CD4-positive, alpha-beta T cell (primary cell): Measurements from ENCODE around the gene KDSR. TPM values are rescaled to one million over a fixed set of nuclear protein-coding genes. Genes with fewer than 3 reads are reported as not detected.
A peak's percentile ranks its signal among the peaks of the same experiment; 100 is the strongest.

ENCODE experiments used
- ATAC-seq: fragments of 200-7000 bp; cut with Tn5 transposase; one replicate; pipeline ENCODE4 v1.10.0; 2022; ENCODE audit warnings: mild to moderate bottlenecking; ENCODE audit not compliant: poor library complexity
- CTCF ChIA-PET: fragments of 350-600 bp; sonication (Branson Sonifier 250); formaldehyde crosslinking; loops from one replicate; lab custom pipeline; 2021; ENCODE audit warnings: antibody characterized with exemption, inconsistent platforms; lab: Charles Lee
- POLR2A ChIA-PET: fragments of 350-600 bp; sonication (Branson Sonifier 250); formaldehyde crosslinking; loops from one replicate; lab custom pipeline; 2021; ENCODE audit warnings: antibody characterized with exemption, inconsistent platforms; lab: Charles Lee
- DNase-seq, 14 experiments: peaks; one replicate each; pipeline ENCODE4 v3.0.0-alpha.2; 2013 to 2020; ENCODE audit warnings: mixed read lengths in 2 of 14
- H3K27ac ChIP-seq, 2 donors: one replicate each; pipeline versions ENCODE4 v1.5.1 to v1.7.0; 2013; ENCODE audit warnings: low read length in 2 of 2, low read depth in 1 of 2, mild to moderate bottlenecking in 1 of 2
- H3K27me3 ChIP-seq, 2 experiments: 1 replicate in 1 of 2; 2 replicates in 1 of 2; pipeline versions ENCODE4 v1.6.1 to v1.7.0; 2013; ENCODE audit warnings: low read length in 2 of 2, control low read depth in 1 of 2, mild to moderate bottlenecking in 1 of 2, moderate library complexity in 1 of 2; ENCODE audit not compliant: insufficient read depth in 2 of 2, control insufficient read depth in 1 of 2
- H3K36me3 ChIP-seq: one replicate; pipeline ENCODE4 v1.6.1; 2013; ENCODE audit warnings: low read length, control low read depth; ENCODE audit not compliant: insufficient read depth
- H3K4me1 ChIP-seq: one replicate; pipeline ENCODE4 v1.6.1; 2013; ENCODE audit warnings: low read length, control low read depth; ENCODE audit not compliant: insufficient read depth
- H3K4me3 ChIP-seq: one replicate; pipeline ENCODE4 v1.5.1; 2013; ENCODE audit warnings: mild to moderate bottlenecking, low read length, moderate library complexity
- H3K9me3 ChIP-seq, 2 experiments: 1 replicate in 1 of 2; 2 replicates in 1 of 2; pipeline versions ENCODE4 v1.6.1 to v1.7.0; 2013; ENCODE audit warnings: low read length in 2 of 2, mild to moderate bottlenecking in 2 of 2, control low read depth in 1 of 2, moderate library complexity in 1 of 2; ENCODE audit not compliant: control insufficient read depth in 1 of 2, insufficient read depth in 1 of 2
- H3K27ac Mint-ChIP-seq: one replicate; pipeline ENCODE4 v1.8.0; 2020; ENCODE audit warnings: mixed read lengths
- H3K27me3 Mint-ChIP-seq: one replicate; pipeline ENCODE4 v1.8.0; 2021; ENCODE audit warnings: mixed read lengths
- H3K36me3 Mint-ChIP-seq: one replicate; pipeline ENCODE4 v1.8.0; 2021; ENCODE audit warnings: low read depth, mixed read lengths
- H3K4me1 Mint-ChIP-seq: one replicate; pipeline ENCODE4 v1.8.0; 2021; ENCODE audit warnings: low read depth, mixed read lengths
- H3K4me3 Mint-ChIP-seq: one replicate; pipeline ENCODE4 v1.8.0; 2020; ENCODE audit warnings: mild to moderate bottlenecking, mixed read lengths
- H3K9me3 Mint-ChIP-seq: one replicate; pipeline ENCODE4 v1.8.0; 2020; ENCODE audit warnings: mixed read lengths
- CTCF ChIP-seq: fragments of 200-600 bp; IDR thresholded peaks from one replicate; pipeline ENCODE4 v1.8.0; 2022; ENCODE audit warnings: antibody characterized with exemption, mild to moderate bottlenecking
- intact Hi-C, 2 experiments: fragments of 100-400 bp; cut with DNase I in 1 of 2; cut with micrococcal nuclease in 1 of 2; formaldehyde crosslinking; loops; one replicate each; pipeline versions ENCODE4 v1.15.1 to v1.9.0; 2023 to 2025; cut with DNase I, micrococcal nuclease
- total RNA-seq, 174 experiments: library from RNA in 2 of 174; stranded (reverse) in 2 of 174; gene quantifications; one replicate each; pipeline ENCODE4 v1.2.3 and lab custom pipeline; 2021 to 2026

KDSR gene
- total RNA-seq, 2 experiments from 2014 or later, result 21.1 to 23.5 TPM

- no peaks in the 10 kb centered on the region for H3K27me3 ChIP-seq
- H3K27ac ChIP-seq, result no peak overlapping the region
- Mint-ChIP-seq H3K27me3 (no peaks in the 10 kb centered on the region), H3K4me1 (peaks cover 20% of the 10 kb centered on the region), H3K27ac (no peak overlapping the region), H3K36me3 (peaks cover 7% of the 10 kb centered on the region), H3K9me3 (peaks cover 5% of the 10 kb centered on the region), H3K4me3 (no peak overlapping the region)
- intact Hi-C loops, result no loop called here
- H3K4me3 ChIP-seq, result no peak overlapping the region
- POLR2A ChIA-PET, result no interaction called here
- no peak for ATAC-seq
- no peak for TF ChIP-seq CTCF
- no peaks in the 10 kb centered on the region for H3K36me3 ChIP-seq
- no peak for DNase-seq
- CTCF ChIA-PET, result no interaction called here
- H3K4me1 ChIP-seq, result peaks cover 2% of the 10 kb centered on the region
- no peaks in the 10 kb centered on the region for H3K9me3 ChIP-seq
Measured at GRCh38 chr18:63373161-63373560, 6.2 kb upstream of the KDSR start.

GRCh38 chr18:63368611-63369010, 1.6 kb upstream of the KDSR start:
- Mint-ChIP-seq H3K36me3 (peaks cover 26% of the 10 kb centered on the region), H3K27ac (peak overlapping the region; percentile 72), H3K4me3 (peak overlapping the region; percentile 94), H3K9me3 (no peaks in the 10 kb centered on the region), H3K27me3 (no peaks in the 10 kb centered on the region), H3K4me1 (peaks cover 51% of the 10 kb centered on the region)
- ATAC-seq (no peak), DNase-seq (no peak)
- intact Hi-C loops, result loop anchor here (5.0 kb wide), 4 partner anchors 39 to 1181 kb away; partner anchors contain the start of genes PHLPP1 (in 1 of the 2), PIGN (in 1 of the 2), RELCH (in 1 of the 2) and ZCCHC2 (in 1 of the 2)
- Histone ChIP-seq H3K27ac (no peak overlapping the region), H3K4me3 (no peak overlapping the region), H3K36me3 (no peaks in the 10 kb centered on the region), H3K9me3 (no peaks in the 10 kb centered on the region), H3K27me3 (no peaks in the 10 kb centered on the region), H3K4me1 (peaks cover 33% of the 10 kb centered on the region)
- ChIA-PET CTCF (no interaction called here), POLR2A (interaction anchor here (0.7 to 1.6 kb wide), 3 partner anchors 9 to 845 kb away, joined by 3 to 8 read pairs (median 4); partner anchors contain the start of genes PHLPP1 and ZCCHC2)
- TF ChIP-seq CTCF, result no peak

- ATAC-seq (peak; percentile 62), DNase-seq (peak; percentile 29 to 83 (median 63))
- Histone ChIP-seq H3K9me3 (no peaks in the 10 kb centered on the region), H3K27me3 (no peaks in the 10 kb centered on the region), H3K4me1 (peaks cover 33% of the 10 kb centered on the region), H3K36me3 (peaks cover 12% of the 10 kb centered on the region), H3K27ac (peak overlapping the region; percentile 19 to 64), H3K4me3 (peak overlapping the region; percentile 94)
- H3K36me3 Mint-ChIP-seq, result peaks cover 40% of the 10 kb centered on the region
- intact Hi-C loops, result loop anchor here (1.0 to 5.0 kb wide), 7 partner anchors 41 to 1179 kb away; partner anchors contain the start of genes BCL2 (in 1 of the 2), PHLPP1 (in 1 of the 2), PIGN (in 1 of the 2) and RELCH (in 1 of the 2)
- no peaks in the 10 kb centered on the region for H3K27me3 Mint-ChIP-seq
- TF ChIP-seq CTCF, result no peak
- no peaks in the 10 kb centered on the region for H3K9me3 Mint-ChIP-seq
- peak overlapping the region; percentile 94 for H3K4me3 Mint-ChIP-seq
- peak overlapping the region; percentile 91 for H3K27ac Mint-ChIP-seq
- ChIA-PET CTCF (interaction anchor here (1.0 kb wide), 1 partner anchor 29 kb away, joined by 4 read pairs; no protein-coding TSS in a partner anchor), POLR2A (interaction anchor here (0.6 to 3.7 kb wide), 13 partner anchors 10 to 1179 kb away, joined by 3 to 46 read pairs (median 5); partner anchors contain the start of genes BCL2, PIGN, RELCH and VPS4B)
- H3K4me1 Mint-ChIP-seq, result peaks cover 56% of the 10 kb centered on the region
Measured at GRCh38 chr18:63366213-63367052, 573 bp downstream of the KDSR start.
